Measurements from ENCODE around the gene DACT2. TPM values are rescaled to one million over a fixed set of nuclear protein-coding genes. Genes with fewer than 3 reads are reported as not detected.

The DACT2 gene
- total and polyA plus RNA-seq, 7 donors, result 0.01 to 0.17 TPM; not detected in 5

DNA sequence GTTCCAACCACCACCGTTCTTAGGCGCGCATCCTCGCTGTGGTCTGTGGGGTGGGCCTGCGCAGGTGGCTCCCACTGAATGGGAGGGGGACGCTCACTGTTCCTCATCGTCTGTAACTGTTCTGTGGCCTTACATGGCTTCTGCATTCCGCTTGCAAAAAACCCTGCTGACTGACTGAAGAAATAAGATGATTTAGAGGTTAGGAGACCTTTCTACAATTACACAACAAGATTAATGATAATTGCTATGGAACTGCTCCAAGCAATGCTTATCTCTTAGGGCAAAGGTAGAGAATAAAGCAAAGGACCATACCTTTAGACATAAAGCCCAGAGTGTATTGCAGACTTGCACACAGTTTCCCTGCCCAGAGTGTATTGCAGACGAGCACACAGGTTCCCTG, 14.4 kb upstream of the DACT2 start:
- no peak overlapping the region for H3K4me3 ChIP-seq
- no peak for DNase-seq
- intact Hi-C loops (cut with DNase I), result no loop called here
- ATAC-seq, result no peak
- peaks cover 0 to 13% (median 4%) of the 10 kb centered on the region in 3 donors for H3K27me3 ChIP-seq (ENCODE audit: insufficient read depth in 3 of 3, low read length in 2 of 3)
- no peak overlapping the region for H3K27ac ChIP-seq
- TF ChIP-seq CTCF (IDR thresholded peaks at IDR 0.05), result no peak
- 84 to 86% (median 84%) methylated on average over 9 of the region's 9 CpGs for WGBS, 3 donors
- H3K36me3 ChIP-seq (ENCODE audit: insufficient read depth in 1 of 2, low read depth in 1 of 2), result no peaks in the 10 kb centered on the region
- H3K4me1 ChIP-seq, result no peaks in the 10 kb centered on the region
- H3K9me3 ChIP-seq, result no peaks in the 10 kb centered on the region

DNA sequence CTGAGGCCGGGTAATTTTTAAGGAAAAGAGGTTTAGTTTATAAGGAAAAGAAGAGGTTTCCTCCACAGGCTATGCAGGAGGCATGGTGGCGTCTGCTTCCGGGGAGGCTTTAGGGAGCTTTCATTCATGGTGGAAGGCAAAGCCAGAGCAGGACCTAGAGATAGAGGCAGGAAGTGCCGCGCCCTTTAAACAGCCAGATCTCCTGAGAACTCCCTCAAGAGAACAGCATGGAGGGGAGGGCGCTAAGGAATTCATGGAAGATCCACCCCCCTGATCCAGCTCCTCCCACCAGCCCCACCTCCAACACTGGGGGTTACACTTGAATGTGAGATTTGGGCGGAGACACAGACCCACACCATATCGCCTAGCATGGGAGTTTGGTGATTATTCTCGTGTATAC, 13.9 kb upstream of the DACT2 start:
- DNase-seq (no peak), ATAC-seq (no peak)
- Histone ChIP-seq H3K36me3 (ENCODE audit: insufficient read depth in 1 of 2, low read depth in 1 of 2) (no peaks in the 10 kb centered on the region), H3K9me3 (no peaks in the 10 kb centered on the region), H3K27me3 (ENCODE audit: insufficient read depth in 3 of 3, low read length in 2 of 3) (peaks cover 0 to 13% (median 4%) of the 10 kb centered on the region in 3 donors), H3K4me1 (no peaks in the 10 kb centered on the region), H3K27ac (no peak overlapping the region), H3K4me3 (no peak overlapping the region)
- intact Hi-C loops (cut with DNase I), result no loop called here
- no peak for TF ChIP-seq CTCF (IDR thresholded peaks at IDR 0.05)
- 70 to 74% (median 73%) methylated on average over 9 of the region's 9 CpGs for WGBS, 3 donors

- TF ChIP-seq CTCF (IDR thresholded peaks at IDR 0.05), result no peak
- H3K27me3 ChIP-seq (ENCODE audit: insufficient read depth in 3 of 3, low read length in 2 of 3), result peaks cover 0 to 13% (median 4%) of the 10 kb centered on the region in 3 donors
- H3K4me1 ChIP-seq, result no peaks in the 10 kb centered on the region
- DNase-seq, result no peak
- 78 to 80% (median 80%) methylated on average over 5 of the region's 5 CpGs for WGBS, 3 donors
- no peaks in the 10 kb centered on the region for H3K36me3 ChIP-seq (ENCODE audit: insufficient read depth in 1 of 2, low read depth in 1 of 2)
- intact Hi-C loops (cut with DNase I), result no loop called here
- no peak for ATAC-seq
- no peak overlapping the region for H3K27ac ChIP-seq
- H3K9me3 ChIP-seq, result no peaks in the 10 kb centered on the region
- H3K4me3 ChIP-seq, result no peak overlapping the region
Observed at GRCh38 chr6:168333039-168333438, 13.5 kb upstream of the DACT2 start.

DNA sequence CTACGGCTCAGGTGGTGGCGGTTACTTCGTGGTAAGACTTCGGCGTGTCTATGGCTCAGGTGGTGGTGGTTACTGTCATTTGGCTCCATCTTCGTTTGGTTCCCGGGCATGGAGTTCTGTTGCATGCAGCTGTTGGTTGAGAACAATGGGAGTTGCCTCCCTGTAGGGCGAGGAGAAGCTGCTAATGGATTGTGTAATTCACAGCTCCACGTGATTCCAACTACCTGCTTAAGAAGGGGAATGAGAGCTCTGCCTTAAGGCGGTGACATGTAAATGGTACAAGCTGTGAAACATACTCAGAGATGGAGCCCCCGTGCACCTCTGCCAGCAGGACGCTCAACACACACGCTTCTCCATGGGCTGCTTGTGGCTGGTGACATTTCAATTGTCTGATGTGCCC, 12.4 kb upstream of the DACT2 start:
- H3K27ac ChIP-seq, result no peak overlapping the region

More for the DNA sequence above, 12.4 kb upstream of the DACT2 start:
- Histone ChIP-seq H3K27me3 (ENCODE audit: insufficient read depth in 3 of 3, low read length in 2 of 3) (peaks cover 0 to 18% (median 4%) of the 10 kb centered on the region in 3 donors), H3K4me1 (no peaks in the 10 kb centered on the region), H3K9me3 (no peaks in the 10 kb centered on the region), H3K4me3 (no peak overlapping the region), H3K36me3 (ENCODE audit: insufficient read depth in 1 of 2, low read depth in 1 of 2) (no peaks in the 10 kb centered on the region)
- no peak for DNase-seq
- ATAC-seq, result no peak
- no peak for TF ChIP-seq CTCF (IDR thresholded peaks at IDR 0.05)
- 45 to 50% (median 49%) methylated on average over 13 of the region's 13 CpGs for WGBS, 3 donors
- intact Hi-C loops (cut with DNase I), result no loop called here

All from psoas muscle (tissue), 8 donors.